K562 (cell line): ENCODE results near the gene TRMT1. TPM values are rescaled to one million over a fixed set of nuclear protein-coding genes. Genes with fewer than 3 reads are reported as not detected.

Source experiments
- BDP1 ChIP-seq: IDR thresholded peaks from 3 replicates; pipeline ENCODE4 v1.6.1; 2011; ENCODE audit not compliant: insufficient read length, insufficient read depth
- C11orf30 ChIP-seq: fragments of 450-650 bp; IDR thresholded peaks from 2 replicates; pipeline ENCODE4 v1.6.1; 2016; ENCODE audit warnings: low read depth, mild to moderate bottlenecking
- ELF1 ChIP-seq: fragments of 200-800 bp; sonication (Bioruptor generic); IDR thresholded peaks from 2 replicates; pipeline ENCODE4 v1.6.1; 2016; ENCODE audit warnings: missing genetic modification characterization, missing compliant biosample characterization
- GABPA ChIP-seq: fragments of 200-800 bp; sonication (Bioruptor generic); conservative IDR thresholded peaks from 2 replicates; pipeline ENCODE4 v1.6.1; 2016; ENCODE audit warnings: low read depth, missing genetic modification characterization, missing compliant biosample characterization
- GTF2F1 ChIP-seq: IDR thresholded peaks from 2 replicates; pipeline ENCODE4 v1.6.1; 2011; ENCODE audit warnings: low read depth, low read length, improper control_type of control experiment
- HDAC2 ChIP-seq: fragments of 450-650 bp; IDR thresholded peaks from 2 replicates; pipeline ENCODE4 v1.6.1; 2016; ENCODE audit warnings: mild to moderate bottlenecking
- MIER1 ChIP-seq: fragments of 450-650 bp; IDR thresholded peaks from 2 replicates; pipeline ENCODE4 v1.6.1; 2016; ENCODE audit warnings: antibody characterized with exemption, mild to moderate bottlenecking, low read depth
- MYC ChIP-seq, 2 experiments: fragments of 250-450 bp in 1 of 2; sonication (Bioruptor Pico) in 1 of 2; IDR thresholded peaks; 2 replicates each; pipeline versions ENCODE4 v1.5.1 to v1.6.1; 2012 to 2021; ENCODE audit warnings: low read depth in 2 of 2, borderline replicate concordance in 1 of 2, improper control_type of control experiment in 1 of 2, low read length in 1 of 2, mild to moderate bottlenecking in 1 of 2, moderate library complexity in 1 of 2
- MYNN ChIP-seq, 2 experiments: sonication (generic); formaldehyde crosslinking in 1 of 2; IDR thresholded peaks; 2 replicates each; pipeline versions ENCODE4 v1.5.0 to v1.6.1; 2016 to 2020; ENCODE audit warnings: antibody characterized with exemption in 1 of 2, missing genetic modification reagents in 1 of 2
- NBN ChIP-seq: fragments of 450-650 bp; IDR thresholded peaks from 2 replicates; pipeline ENCODE4 v1.6.1; 2016; ENCODE audit warnings: low read depth, mild to moderate bottlenecking
- PRPF4 ChIP-seq: fragments of 200-400 bp; formaldehyde crosslinking; IDR thresholded peaks from one replicate; pipeline ENCODE4 v1.6.1; 2017; ENCODE audit warnings: low read length, low read depth, mild to moderate bottlenecking; ENCODE audit not compliant: insufficient read depth, poor library complexity, severe bottlenecking
- RB1 ChIP-seq: fragments of 450-650 bp; IDR thresholded peaks from 2 replicates; pipeline ENCODE4 v1.6.1; 2017; ENCODE audit warnings: low read depth, mild to moderate bottlenecking
- SETDB1 ChIP-seq: IDR thresholded peaks from one replicate; pipeline ENCODE4 v1.6.1; 2012; ENCODE audit warnings: low read length, control low read depth, inconsistent platforms
- SMAD2 ChIP-seq: fragments of 150-350 bp; IDR thresholded peaks from 2 replicates; pipeline ENCODE4 v1.6.1; 2014; ENCODE audit warnings: low read depth, mild to moderate bottlenecking, low read length
- SMAD4 ChIP-seq: fragments of 250-450 bp; sonication (Bioruptor Pico); conservative IDR thresholded peaks from 2 replicates; pipeline ENCODE4 v1.8.0; 2021; ENCODE audit warnings: inconsistent platforms, mild to moderate bottlenecking, moderate library complexity
- ZNF699 ChIP-seq: fragments of 250-450 bp; sonication (Bioruptor Pico); IDR thresholded peaks from 2 replicates; pipeline ENCODE4 v1.8.0; 2021; ENCODE audit warnings: mild to moderate bottlenecking, moderate library complexity; ENCODE audit not compliant: insufficient replicate concordance
- ZNF717 ChIP-seq: fragments of 250-450 bp; sonication (Bioruptor Pico); IDR thresholded peaks from 2 replicates; pipeline ENCODE4 v1.5.0; 2021
- ZNF75A ChIP-seq: fragments of 450-650 bp; formaldehyde crosslinking; IDR thresholded peaks from 2 replicates; pipeline ENCODE4 v1.4.0; 2020; ENCODE audit warnings: mild to moderate bottlenecking
- polyA plus RNA-seq, 8 experiments: library from polyadenylated mRNA; depleted of rRNA in 4 of 8; stranded (reverse) in 5 of 8; unstranded in 3 of 8; fragments of >200 nt; fragmentation: Nextera tagmentation in 2 of 8; fragmentation: Illumina TruSeq in 1 of 8; extraction: Ambion mirVana in 2 of 8; extraction: Trizol in 1 of 8; gene quantifications; 2 replicates each; pipeline versions ENCODE4 v1.2.1 to v1.2.3, GENCODE V29; 2011 to 2014; ENCODE audit warnings: inconsistent platforms in 1 of 8, missing spikeins in 1 of 8
- total RNA-seq, 7 experiments: library from RNA; depleted of rRNA in 6 of 7; stranded (reverse); fragments of >200 nt in 6 of 7; fragmentation: Illumina TruSeq in 2 of 7; extraction: Trizol in 2 of 7; gene quantifications; 2 replicates each; pipeline versions ENCODE4 v1.2.1 to v1.2.3, GENCODE V29; 2011 to 2021; ENCODE audit warnings: low replicate concordance in 1 of 7
- TF ChIP-seq, protein P1 (sequence below): sonication (generic); IDR thresholded peaks from 2 replicates; pipeline ENCODE4 v1.6.1; 2016
- TF ChIP-seq, protein P2 (sequence below): fragments of 200-800 bp; sonication (Bioruptor generic); IDR thresholded peaks from 2 replicates; pipeline ENCODE4 v1.6.1; 2016; ENCODE audit warnings: missing genetic modification characterization, missing compliant biosample characterization
- TF ChIP-seq, protein P3 (sequence below): fragments of 450-650 bp; formaldehyde crosslinking; IDR thresholded peaks from 2 replicates; pipeline ENCODE4 v1.4.0; 2020; ENCODE audit warnings: mild to moderate bottlenecking

Gene TRMT1
- total and polyA plus RNA-seq, 9 of the 15 experiments (the other 6 are each of a cell fraction or from before 2014, with no cell fraction given): 5.8 to 158 (median 54.3) TPM

DNA sequence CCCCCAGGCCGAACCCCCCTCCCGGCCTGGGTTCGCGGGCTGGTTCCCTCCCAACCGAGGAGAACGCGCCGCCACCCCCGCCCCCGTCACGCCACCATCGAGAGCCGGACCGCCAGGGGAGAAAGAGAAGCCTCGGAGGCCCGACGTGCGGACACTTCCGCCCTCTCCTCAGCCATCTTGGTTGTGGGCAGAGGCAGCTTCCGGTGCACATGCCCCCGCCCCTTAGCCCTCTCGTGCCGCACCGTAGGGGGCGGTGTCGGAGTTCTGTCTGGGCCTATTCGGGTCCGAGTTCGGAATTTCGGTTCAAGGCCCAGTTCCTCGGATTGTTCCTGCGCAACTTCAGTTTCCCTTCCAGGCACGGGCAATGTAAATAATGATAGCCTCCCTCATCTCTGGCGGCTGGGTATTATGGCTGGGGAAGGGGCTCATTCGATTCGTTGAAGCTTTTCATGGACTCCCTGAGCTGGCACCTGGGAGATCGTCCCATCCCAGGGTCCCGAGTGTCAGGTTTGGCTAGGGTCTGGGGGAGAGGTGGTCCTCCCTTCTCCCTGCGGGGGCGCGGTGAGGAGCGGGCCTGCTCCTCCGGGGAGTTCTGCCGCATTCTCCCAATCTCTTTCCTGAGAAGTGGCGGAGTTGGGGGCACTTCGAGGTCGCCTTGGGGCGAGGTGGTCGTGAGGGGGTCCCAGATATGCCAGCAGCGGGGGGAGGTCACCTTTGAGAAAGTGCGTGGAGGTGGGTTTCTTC, 33.8 kb upstream of the TRMT1 start, which contains the start of the genes IER2 and STX10 (continued):
- TF ChIP-seq NBN (peak; percentile 72), MIER1 (no peak), ELF1 (tag) (peak; percentile 98), ZNF75A (CRISPR knock-in tag) (no peak), PRPF4 (no peak), MYNN (IDR thresholded peaks at IDR 0.05) (no peak), MYNN (CRISPR knock-in tag; IDR thresholded peaks at IDR 0.05) (no peak), BDP1 (no peak), RB1 (peak; percentile 71; the same call in 1 of the 2 replicates), SMAD2 (no peak), C11orf30 (peak; percentile 41), MYC (IDR thresholded peaks at IDR 0.05; ENCODE audit: low read depth, low read length) (peak; percentile 92), MYC (CRISPR knock-in tag; IDR thresholded peaks at IDR 0.05; ENCODE audit: borderline replicate concordance, low read depth) (no peak), ZNF699 (no peak), GTF2F1 (peak; percentile 43; the same call in 1 of the 2 replicates), SMAD4 (CRISPR knock-in tag) (peak; percentile 73), GABPA (peak; percentile 98), ZNF717 (CRISPR knock-in tag) (no peak), HDAC2 (no peak; the same call in 1 of the 2 replicates), SETDB1 (no peak)
- TF ChIP-seq, protein P1, sequence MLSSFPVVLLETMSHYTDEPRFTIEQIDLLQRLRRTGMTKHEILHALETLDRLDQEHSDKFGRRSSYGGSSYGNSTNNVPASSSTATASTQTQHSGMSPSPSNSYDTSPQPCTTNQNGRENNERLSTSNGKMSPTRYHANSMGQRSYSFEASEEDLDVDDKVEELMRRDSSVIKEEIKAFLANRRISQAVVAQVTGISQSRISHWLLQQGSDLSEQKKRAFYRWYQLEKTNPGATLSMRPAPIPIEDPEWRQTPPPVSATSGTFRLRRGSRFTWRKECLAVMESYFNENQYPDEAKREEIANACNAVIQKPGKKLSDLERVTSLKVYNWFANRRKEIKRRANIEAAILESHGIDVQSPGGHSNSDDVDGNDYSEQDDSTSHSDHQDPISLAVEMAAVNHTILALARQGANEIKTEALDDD: no peak
- TF ChIP-seq, protein P2, sequence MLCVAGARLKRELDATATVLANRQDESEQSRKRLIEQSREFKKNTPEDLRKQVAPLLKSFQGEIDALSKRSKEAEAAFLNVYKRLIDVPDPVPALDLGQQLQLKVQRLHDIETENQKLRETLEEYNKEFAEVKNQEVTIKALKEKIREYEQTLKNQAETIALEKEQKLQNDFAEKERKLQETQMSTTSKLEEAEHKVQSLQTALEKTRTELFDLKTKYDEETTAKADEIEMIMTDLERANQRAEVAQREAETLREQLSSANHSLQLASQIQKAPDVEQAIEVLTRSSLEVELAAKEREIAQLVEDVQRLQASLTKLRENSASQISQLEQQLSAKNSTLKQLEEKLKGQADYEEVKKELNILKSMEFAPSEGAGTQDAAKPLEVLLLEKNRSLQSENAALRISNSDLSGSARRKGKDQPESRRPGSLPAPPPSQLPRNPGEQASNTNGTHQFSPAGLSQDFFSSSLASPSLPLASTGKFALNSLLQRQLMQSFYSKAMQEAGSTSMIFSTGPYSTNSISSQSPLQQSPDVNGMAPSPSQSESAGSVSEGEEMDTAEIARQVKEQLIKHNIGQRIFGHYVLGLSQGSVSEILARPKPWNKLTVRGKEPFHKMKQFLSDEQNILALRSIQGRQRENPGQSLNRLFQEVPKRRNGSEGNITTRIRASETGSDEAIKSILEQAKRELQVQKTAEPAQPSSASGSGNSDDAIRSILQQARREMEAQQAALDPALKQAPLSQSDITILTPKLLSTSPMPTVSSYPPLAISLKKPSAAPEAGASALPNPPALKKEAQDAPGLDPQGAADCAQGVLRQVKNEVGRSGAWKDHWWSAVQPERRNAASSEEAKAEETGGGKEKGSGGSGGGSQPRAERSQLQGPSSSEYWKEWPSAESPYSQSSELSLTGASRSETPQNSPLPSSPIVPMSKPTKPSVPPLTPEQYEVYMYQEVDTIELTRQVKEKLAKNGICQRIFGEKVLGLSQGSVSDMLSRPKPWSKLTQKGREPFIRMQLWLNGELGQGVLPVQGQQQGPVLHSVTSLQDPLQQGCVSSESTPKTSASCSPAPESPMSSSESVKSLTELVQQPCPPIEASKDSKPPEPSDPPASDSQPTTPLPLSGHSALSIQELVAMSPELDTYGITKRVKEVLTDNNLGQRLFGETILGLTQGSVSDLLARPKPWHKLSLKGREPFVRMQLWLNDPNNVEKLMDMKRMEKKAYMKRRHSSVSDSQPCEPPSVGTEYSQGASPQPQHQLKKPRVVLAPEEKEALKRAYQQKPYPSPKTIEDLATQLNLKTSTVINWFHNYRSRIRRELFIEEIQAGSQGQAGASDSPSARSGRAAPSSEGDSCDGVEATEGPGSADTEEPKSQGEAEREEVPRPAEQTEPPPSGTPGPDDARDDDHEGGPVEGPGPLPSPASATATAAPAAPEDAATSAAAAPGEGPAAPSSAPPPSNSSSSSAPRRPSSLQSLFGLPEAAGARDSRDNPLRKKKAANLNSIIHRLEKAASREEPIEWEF (CRISPR knock-in tag): no peak
- TF ChIP-seq, protein P3, sequence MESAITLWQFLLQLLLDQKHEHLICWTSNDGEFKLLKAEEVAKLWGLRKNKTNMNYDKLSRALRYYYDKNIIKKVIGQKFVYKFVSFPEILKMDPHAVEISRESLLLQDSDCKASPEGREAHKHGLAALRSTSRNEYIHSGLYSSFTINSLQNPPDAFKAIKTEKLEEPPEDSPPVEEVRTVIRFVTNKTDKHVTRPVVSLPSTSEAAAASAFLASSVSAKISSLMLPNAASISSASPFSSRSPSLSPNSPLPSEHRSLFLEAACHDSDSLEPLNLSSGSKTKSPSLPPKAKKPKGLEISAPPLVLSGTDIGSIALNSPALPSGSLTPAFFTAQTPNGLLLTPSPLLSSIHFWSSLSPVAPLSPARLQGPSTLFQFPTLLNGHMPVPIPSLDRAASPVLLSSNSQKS: no peak
